HepG2 (cell line): Measurements from ENCODE around the gene RNASE7. TPM values are rescaled to one million over a fixed set of nuclear protein-coding genes. Genes with fewer than 3 reads are reported as not detected.

ENCODE experiments used
- LCORL ChIP-seq, 2 experiments: fragments of 450-650 bp in 1 of 2; sonication (generic) in 1 of 2; formaldehyde crosslinking in 1 of 2; IDR thresholded peaks; 2 replicates each; pipeline versions ENCODE4 v1.5.0 to v1.6.1; 2017 to 2020; ENCODE audit warnings: antibody characterized with exemption in 1 of 2, missing genetic modification reagents in 1 of 2
- MAFK ChIP-seq, 2 experiments: IDR thresholded peaks in 1 of 2; conservative IDR thresholded peaks in 1 of 2; 2 replicates each; pipeline ENCODE4 v1.6.1; 2011; ENCODE audit warnings: improper control_type of control experiment in 2 of 2, low read length in 2 of 2
- NR2F2 ChIP-seq: IDR thresholded peaks from 2 replicates; pipeline ENCODE4 v1.6.1; 2012; ENCODE audit warnings: low read depth, inconsistent platforms, borderline replicate concordance
- REXO4 ChIP-seq: sonication (generic); formaldehyde crosslinking; IDR thresholded peaks from 2 replicates; pipeline ENCODE4 v1.8.0; 2022; ENCODE audit warnings: missing genetic modification reagents, mild to moderate bottlenecking, borderline replicate concordance
- ZFAT ChIP-seq: sonication (generic); formaldehyde crosslinking; conservative IDR thresholded peaks from 2 replicates; pipeline ENCODE4 v1.8.1; 2023; ENCODE audit warnings: missing genetic modification reagents, inconsistent platforms
- ZNF530 ChIP-seq: sonication (generic); formaldehyde crosslinking; IDR thresholded peaks from 2 replicates; pipeline ENCODE4 v1.5.0; 2020; ENCODE audit warnings: low read depth, mild to moderate bottlenecking, missing genetic modification reagents
- ZNF543 ChIP-seq: sonication (generic); formaldehyde crosslinking; IDR thresholded peaks from 2 replicates; pipeline ENCODE4 v1.4.0; 2020; ENCODE audit warnings: mild to moderate bottlenecking, missing genetic modification reagents
- ZNF549 ChIP-seq: sonication (generic); formaldehyde crosslinking; IDR thresholded peaks from 2 replicates; pipeline ENCODE4 v1.5.0; 2020; ENCODE audit warnings: missing genetic modification reagents
- ZNF570 ChIP-seq: sonication (generic); formaldehyde crosslinking; IDR thresholded peaks from 2 replicates; pipeline ENCODE4 v1.4.0; 2020; ENCODE audit warnings: mild to moderate bottlenecking, missing genetic modification reagents, borderline replicate concordance
- ZNF644 ChIP-seq: IDR thresholded peaks from 2 replicates; pipeline ENCODE4 v1.6.1; 2016; ENCODE audit warnings: low read depth
- polyA plus RNA-seq, 8 experiments: library from polyadenylated mRNA; depleted of rRNA in 3 of 8; stranded (reverse) in 7 of 8; unstranded in 1 of 8; fragments of >200 nt; fragmentation: Illumina TruSeq in 4 of 8; extraction: Trizol in 4 of 8; gene quantifications; 2 replicates each; pipeline versions ENCODE4 v1.2.1 to v1.2.3, GENCODE V29; 2011 to 2016; ENCODE audit warnings: low read depth in 4 of 8, missing spikeins in 1 of 8, mixed read lengths in 1 of 8; ENCODE audit not compliant: insufficient read depth in 1 of 8
- total RNA-seq, 5 experiments: library from RNA; depleted of rRNA; stranded (reverse); fragments of >200 nt; fragmentation: Illumina TruSeq; extraction: Trizol; gene quantifications; 2 replicates each; pipeline ENCODE4 v1.2.3, GENCODE V29; 2016; ENCODE audit warnings: low read depth in 1 of 5
- TF ChIP-seq, protein P1 (sequence below): fragments of 450-650 bp; IDR thresholded peaks from 2 replicates; pipeline ENCODE4 v1.6.1; 2017
- TF ChIP-seq, protein P2 (sequence below): sonication (generic); formaldehyde crosslinking; IDR thresholded peaks from 2 replicates; pipeline ENCODE4 v1.4.0; 2020; ENCODE audit warnings: low read depth, missing genetic modification reagents
- TF ChIP-seq, protein P3 (sequence below): sonication (generic); formaldehyde crosslinking; IDR thresholded peaks from 2 replicates; pipeline ENCODE4 v1.4.0; 2020; ENCODE audit warnings: mild to moderate bottlenecking, missing genetic modification reagents
- TF ChIP-seq, protein P4 (sequence below): sonication (generic); formaldehyde crosslinking; conservative IDR thresholded peaks from 2 replicates; pipeline ENCODE4 v1.4.0; 2020; ENCODE audit warnings: mild to moderate bottlenecking, missing genetic modification reagents, moderate library complexity
- TF ChIP-seq, protein P5 (sequence below): sonication (generic); formaldehyde crosslinking; IDR thresholded peaks from 2 replicates; pipeline ENCODE4 v1.8.0; 2022; ENCODE audit warnings: mild to moderate bottlenecking, missing genetic modification reagents, borderline replicate concordance

RNASE7 gene
- total and polyA plus RNA-seq, 2 of the 13 experiments (the other 11 are each of a cell fraction or from before 2014, with no cell fraction given): 0.04 TPM; not detected in 1

DNA sequence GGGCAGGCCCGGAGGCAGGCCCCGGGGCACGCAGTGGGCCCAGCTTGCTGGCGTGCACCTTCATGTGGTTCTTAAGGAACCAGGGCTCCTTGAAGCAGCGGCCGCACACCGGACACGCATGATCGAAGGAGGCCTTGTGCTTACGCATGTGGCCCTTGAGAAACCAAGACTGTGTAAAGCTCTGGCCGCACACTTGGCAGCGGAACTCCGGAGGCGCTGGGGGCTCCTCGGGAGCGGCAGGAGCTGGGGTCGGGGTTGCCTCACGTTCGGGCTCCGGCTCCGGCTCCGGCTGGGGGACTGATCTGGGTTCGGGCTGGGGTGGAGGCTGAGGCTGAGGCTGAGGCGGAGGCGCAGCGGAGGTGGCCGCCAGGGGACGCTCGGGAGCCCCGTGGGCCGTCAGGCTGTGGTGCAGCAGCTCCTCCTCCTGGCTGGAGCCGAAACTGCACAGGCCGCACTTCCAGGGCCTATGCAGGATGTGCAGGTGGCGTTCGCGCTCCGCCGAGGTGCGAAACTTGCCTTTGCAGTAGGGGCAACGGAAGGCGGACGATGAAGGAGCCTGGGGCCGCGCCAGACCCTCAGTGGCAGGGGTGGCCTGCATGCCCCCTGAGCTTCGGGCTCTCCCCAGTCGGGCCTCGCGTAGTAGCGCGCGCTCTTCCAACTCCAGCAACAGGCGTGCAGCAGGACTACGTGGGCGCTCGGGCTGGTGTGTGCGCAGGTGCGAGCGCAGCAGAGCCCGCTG, 50.3 kb downstream of the RNASE7 start (continued):
- 0 out of 2 replicates have a peak, but pooled peaks have one; percentile 27 for TF ChIP-seq ZNF570
- no peak for TF ChIP-seq LCORL (IDR thresholded peaks at IDR 0.05)
- TF ChIP-seq LCORL (CRISPR knock-in tag; IDR thresholded peaks at IDR 0.05): peak; percentile 96
- no peak for TF ChIP-seq ZNF644 (CRISPR knock-in tag)
- no peak for TF ChIP-seq ZNF549 (CRISPR knock-in tag)
- TF ChIP-seq, protein P1, sequence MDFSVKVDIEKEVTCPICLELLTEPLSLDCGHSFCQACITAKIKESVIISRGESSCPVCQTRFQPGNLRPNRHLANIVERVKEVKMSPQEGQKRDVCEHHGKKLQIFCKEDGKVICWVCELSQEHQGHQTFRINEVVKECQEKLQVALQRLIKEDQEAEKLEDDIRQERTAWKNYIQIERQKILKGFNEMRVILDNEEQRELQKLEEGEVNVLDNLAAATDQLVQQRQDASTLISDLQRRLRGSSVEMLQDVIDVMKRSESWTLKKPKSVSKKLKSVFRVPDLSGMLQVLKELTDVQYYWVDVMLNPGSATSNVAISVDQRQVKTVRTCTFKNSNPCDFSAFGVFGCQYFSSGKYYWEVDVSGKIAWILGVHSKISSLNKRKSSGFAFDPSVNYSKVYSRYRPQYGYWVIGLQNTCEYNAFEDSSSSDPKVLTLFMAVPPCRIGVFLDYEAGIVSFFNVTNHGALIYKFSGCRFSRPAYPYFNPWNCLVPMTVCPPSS: no peak
- TF ChIP-seq NR2F2: no peak; the same call in 1 of the 2 replicates
- TF ChIP-seq, protein P2, sequence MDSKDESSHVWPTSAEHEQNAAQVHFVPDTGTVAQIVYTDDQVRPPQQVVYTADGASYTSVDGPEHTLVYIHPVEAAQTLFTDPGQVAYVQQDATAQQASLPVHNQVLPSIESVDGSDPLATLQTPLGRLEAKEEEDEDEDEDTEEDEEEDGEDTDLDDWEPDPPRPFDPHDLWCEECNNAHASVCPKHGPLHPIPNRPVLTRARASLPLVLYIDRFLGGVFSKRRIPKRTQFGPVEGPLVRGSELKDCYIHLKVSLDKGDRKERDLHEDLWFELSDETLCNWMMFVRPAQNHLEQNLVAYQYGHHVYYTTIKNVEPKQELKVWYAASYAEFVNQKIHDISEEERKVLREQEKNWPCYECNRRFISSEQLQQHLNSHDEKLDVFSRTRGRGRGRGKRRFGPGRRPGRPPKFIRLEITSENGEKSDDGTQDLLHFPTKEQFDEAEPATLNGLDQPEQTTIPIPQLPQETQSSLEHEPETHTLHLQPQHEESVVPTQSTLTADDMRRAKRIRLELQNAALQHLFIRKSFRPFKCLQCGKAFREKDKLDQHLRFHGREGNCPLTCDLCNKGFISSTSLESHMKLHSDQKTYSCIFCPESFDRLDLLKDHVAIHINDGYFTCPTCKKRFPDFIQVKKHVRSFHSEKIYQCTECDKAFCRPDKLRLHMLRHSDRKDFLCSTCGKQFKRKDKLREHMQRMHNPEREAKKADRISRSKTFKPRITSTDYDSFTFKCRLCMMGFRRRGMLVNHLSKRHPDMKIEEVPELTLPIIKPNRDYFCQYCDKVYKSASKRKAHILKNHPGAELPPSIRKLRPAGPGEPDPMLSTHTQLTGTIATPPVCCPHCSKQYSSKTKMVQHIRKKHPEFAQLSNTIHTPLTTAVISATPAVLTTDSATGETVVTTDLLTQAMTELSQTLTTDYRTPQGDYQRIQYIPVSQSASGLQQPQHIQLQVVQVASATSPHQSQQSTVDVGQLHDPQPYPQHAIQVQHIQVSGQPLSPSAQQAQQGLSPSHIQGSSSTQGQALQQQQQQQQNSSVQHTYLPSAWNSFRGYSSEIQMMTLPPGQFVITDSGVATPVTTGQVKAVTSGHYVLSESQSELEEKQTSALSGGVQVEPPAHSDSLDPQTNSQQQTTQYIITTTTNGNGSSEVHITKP (CRISPR knock-in tag): peak; percentile 94
- TF ChIP-seq MAFK (conservative IDR thresholded peaks at IDR 0.05 in 1 of 2, IDR thresholded peaks at IDR 0.05 in 1 of 2; ENCODE audit: low read length in 2 of 2): peak; percentile 38 to 44; a peak in 3 of 4 replicates
- TF ChIP-seq, protein P3, sequence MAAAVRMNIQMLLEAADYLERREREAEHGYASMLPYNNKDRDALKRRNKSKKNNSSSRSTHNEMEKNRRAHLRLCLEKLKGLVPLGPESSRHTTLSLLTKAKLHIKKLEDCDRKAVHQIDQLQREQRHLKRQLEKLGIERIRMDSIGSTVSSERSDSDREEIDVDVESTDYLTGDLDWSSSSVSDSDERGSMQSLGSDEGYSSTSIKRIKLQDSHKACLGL: no peak
- TF ChIP-seq ZNF543 (CRISPR knock-in tag): peak; percentile 56; the same call in 1 of the 2 replicates
- TF ChIP-seq ZFAT (CRISPR knock-in tag): no peak
- TF ChIP-seq, protein P4, sequence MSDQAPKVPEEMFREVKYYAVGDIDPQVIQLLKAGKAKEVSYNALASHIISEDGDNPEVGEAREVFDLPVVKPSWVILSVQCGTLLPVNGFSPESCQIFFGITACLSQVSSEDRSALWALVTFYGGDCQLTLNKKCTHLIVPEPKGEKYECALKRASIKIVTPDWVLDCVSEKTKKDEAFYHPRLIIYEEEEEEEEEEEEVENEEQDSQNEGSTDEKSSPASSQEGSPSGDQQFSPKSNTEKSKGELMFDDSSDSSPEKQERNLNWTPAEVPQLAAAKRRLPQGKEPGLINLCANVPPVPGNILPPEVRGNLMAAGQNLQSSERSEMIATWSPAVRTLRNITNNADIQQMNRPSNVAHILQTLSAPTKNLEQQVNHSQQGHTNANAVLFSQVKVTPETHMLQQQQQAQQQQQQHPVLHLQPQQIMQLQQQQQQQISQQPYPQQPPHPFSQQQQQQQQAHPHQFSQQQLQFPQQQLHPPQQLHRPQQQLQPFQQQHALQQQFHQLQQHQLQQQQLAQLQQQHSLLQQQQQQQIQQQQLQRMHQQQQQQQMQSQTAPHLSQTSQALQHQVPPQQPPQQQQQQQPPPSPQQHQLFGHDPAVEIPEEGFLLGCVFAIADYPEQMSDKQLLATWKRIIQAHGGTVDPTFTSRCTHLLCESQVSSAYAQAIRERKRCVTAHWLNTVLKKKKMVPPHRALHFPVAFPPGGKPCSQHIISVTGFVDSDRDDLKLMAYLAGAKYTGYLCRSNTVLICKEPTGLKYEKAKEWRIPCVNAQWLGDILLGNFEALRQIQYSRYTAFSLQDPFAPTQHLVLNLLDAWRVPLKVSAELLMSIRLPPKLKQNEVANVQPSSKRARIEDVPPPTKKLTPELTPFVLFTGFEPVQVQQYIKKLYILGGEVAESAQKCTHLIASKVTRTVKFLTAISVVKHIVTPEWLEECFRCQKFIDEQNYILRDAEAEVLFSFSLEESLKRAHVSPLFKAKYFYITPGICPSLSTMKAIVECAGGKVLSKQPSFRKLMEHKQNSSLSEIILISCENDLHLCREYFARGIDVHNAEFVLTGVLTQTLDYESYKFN: peak; percentile 64
- TF ChIP-seq ZNF530 (CRISPR knock-in tag): no peak
- TF ChIP-seq REXO4 (CRISPR knock-in tag): no peak
- TF ChIP-seq, protein P5, sequence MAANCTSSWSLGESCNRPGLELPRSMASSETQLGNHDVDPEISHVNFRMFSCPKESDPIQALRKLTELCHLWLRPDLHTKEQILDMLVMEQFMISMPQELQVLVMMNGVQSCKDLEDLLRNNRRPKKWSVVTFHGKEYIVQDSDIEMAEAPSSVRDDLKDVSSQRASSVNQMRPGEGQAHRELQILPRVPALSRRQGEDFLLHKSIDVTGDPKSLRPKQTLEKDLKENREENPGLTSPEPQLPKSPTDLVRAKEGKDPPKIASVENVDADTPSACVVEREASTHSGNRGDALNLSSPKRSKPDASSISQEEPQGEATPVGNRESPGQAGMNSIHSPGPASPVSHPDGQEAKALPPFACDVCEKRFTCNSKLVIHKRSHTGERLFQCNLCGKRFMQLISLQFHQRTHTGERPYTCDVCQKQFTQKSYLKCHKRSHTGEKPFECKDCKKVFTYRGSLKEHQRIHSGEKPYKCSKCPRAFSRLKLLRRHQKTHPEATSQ: peak; percentile 63; the same call in 1 of the 2 replicates
